OCI-LY1 (cell line): ENCODE measurements around the gene PDZD2.

Experiments
- H2AFZ ChIP-seq: fragments of 200-600 bp; sonication (generic), shearing (Covaris generic); 2 replicates; pipeline ENCODE4 v1.6.0; 2014; ENCODE audit warnings: antibody characterized with exemption, mild to moderate bottlenecking, low read length
- H3F3A ChIP-seq: fragments of 200-600 bp; sonication (generic), shearing (Covaris generic); 2 replicates; pipeline ENCODE4 v1.6.0; 2014; ENCODE audit warnings: mild to moderate bottlenecking, antibody characterized with exemption, low read length, moderate library complexity; ENCODE audit not compliant: insufficient read depth
- H3K27ac ChIP-seq: fragments of 200-600 bp; sonication (generic); 2 replicates; pipeline ENCODE4 v1.5.1; 2014; ENCODE audit warnings: low read length, mixed run types, mild to moderate bottlenecking, low read depth; ENCODE audit not compliant: poor library complexity, severe bottlenecking
- H3K27me3 ChIP-seq: fragments of 200-600 bp; sonication (generic); 2 replicates; pipeline ENCODE4 v1.6.0; 2014; ENCODE audit warnings: antibody characterized with exemption, mild to moderate bottlenecking, low read length, moderate library complexity; ENCODE audit not compliant: insufficient read depth
- H3K36me3 ChIP-seq: fragments of 200-600 bp; sonication (generic); 2 replicates; pipeline ENCODE4 v1.6.1; 2014; ENCODE audit warnings: mild to moderate bottlenecking, antibody characterized with exemption, low read length, moderate library complexity, mixed read lengths; ENCODE audit not compliant: insufficient read depth
- H3K4me1 ChIP-seq: fragments of 200-600 bp; sonication (generic); 2 replicates; pipeline ENCODE4 v1.5.1; 2014; ENCODE audit warnings: mild to moderate bottlenecking, low read length, moderate library complexity; ENCODE audit not compliant: insufficient read depth, severe bottlenecking
- H3K4me2 ChIP-seq: fragments of 200-600 bp; sonication (generic), shearing (Covaris generic); 2 replicates; pipeline ENCODE4 v1.6.1; 2014; ENCODE audit warnings: low read length
- H3K4me3 ChIP-seq: fragments of 200-600 bp; sonication (generic); 2 replicates; pipeline ENCODE4 v1.5.1; 2014; ENCODE audit warnings: low read length, low read depth, mild to moderate bottlenecking, mixed read lengths; ENCODE audit not compliant: poor library complexity, severe bottlenecking
- H3K79me2 ChIP-seq: fragments of 200-600 bp; shearing (Covaris generic); 2 replicates; pipeline ENCODE4 v1.6.1; 2016; ENCODE audit warnings: mixed run types, low read length, mixed read lengths; ENCODE audit not compliant: insufficient read depth
- H3K9ac ChIP-seq: fragments of 200-600 bp; sonication (generic), shearing (Covaris generic); 2 replicates; pipeline ENCODE4 v1.6.1; 2014; ENCODE audit warnings: mild to moderate bottlenecking, low read length, mixed read lengths
- H3K9me2 ChIP-seq: fragments of 200-600 bp; sonication (generic), shearing (Covaris generic); 2 replicates; pipeline ENCODE4 v1.6.1; 2014; ENCODE audit warnings: low read depth, mild to moderate bottlenecking, low read length, mixed read lengths
- H3K9me3 ChIP-seq: fragments of 200-600 bp; shearing (Covaris generic); 2 replicates; pipeline ENCODE4 v1.6.1; 2014; ENCODE audit warnings: low read length, mixed read lengths
- H4K20me1 ChIP-seq: fragments of 200-600 bp; sonication (generic), shearing (Covaris generic); 2 replicates; pipeline ENCODE4 v1.6.0; 2016; ENCODE audit warnings: mild to moderate bottlenecking, low read length; ENCODE audit not compliant: insufficient read depth
- EZH2 ChIP-seq: fragments of 200-600 bp; sonication (generic), shearing (Covaris generic); IDR thresholded peaks from 2 replicates; pipeline ENCODE4 v1.8.0; 2017; ENCODE audit warnings: borderline replicate concordance, mixed run types, mild to moderate bottlenecking, antibody characterized with exemption, low read length, moderate library complexity, mixed read lengths
- TF ChIP-seq, protein P1 (sequence below): fragments of 200-600 bp; sonication (generic), shearing (Covaris generic); IDR thresholded peaks from 2 replicates; pipeline ENCODE4 v1.5.1; 2017; ENCODE audit warnings: mild to moderate bottlenecking, antibody characterized with exemption, low read length, moderate library complexity, mixed read lengths

PDZD2 gene

DNA sequence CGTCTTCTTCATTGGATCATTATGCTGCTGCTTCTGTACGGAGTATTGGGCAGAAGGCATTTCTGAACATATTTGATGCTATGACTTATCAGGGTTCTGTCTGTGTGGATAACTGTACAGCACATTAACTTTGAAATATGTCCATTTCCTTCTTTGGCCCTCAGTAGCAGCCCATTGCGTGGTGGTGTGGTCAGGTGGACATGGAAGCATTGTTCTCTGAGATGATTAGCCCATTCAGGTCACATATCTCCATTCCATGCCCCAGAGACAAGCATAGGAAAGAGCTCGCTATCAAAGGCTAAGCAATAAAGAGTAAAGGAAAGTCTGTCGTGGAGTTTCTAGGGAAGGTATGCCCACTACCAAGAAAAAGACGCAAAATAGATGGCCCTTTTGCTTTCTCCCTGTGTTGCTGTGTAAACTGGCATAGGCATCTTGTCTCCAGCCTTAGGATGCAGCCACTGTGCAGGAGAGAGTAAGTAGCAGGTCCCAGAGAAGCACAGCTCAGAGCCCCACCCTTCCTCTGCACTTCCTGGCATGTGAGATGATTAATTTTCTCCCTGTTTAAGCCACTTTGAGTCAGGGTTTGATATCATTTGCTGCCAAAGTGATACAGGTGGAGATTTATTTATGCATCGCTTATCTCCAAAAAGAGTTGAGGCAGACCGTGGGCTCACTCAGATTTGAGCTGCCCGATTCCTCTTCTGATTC is 221.9 kb downstream of the PDZD2 start:
- H3K4me2 ChIP-seq = no peak overlapping the region
- no peak overlapping the region for H3K27ac ChIP-seq
- no peaks in the 10 kb centered on the region for H4K20me1 ChIP-seq
- H3F3A ChIP-seq = no peaks in the 10 kb centered on the region
- H3K36me3 ChIP-seq = no peaks in the 10 kb centered on the region; the same call in 1 of the 2 replicates
- TF ChIP-seq, protein P1, sequence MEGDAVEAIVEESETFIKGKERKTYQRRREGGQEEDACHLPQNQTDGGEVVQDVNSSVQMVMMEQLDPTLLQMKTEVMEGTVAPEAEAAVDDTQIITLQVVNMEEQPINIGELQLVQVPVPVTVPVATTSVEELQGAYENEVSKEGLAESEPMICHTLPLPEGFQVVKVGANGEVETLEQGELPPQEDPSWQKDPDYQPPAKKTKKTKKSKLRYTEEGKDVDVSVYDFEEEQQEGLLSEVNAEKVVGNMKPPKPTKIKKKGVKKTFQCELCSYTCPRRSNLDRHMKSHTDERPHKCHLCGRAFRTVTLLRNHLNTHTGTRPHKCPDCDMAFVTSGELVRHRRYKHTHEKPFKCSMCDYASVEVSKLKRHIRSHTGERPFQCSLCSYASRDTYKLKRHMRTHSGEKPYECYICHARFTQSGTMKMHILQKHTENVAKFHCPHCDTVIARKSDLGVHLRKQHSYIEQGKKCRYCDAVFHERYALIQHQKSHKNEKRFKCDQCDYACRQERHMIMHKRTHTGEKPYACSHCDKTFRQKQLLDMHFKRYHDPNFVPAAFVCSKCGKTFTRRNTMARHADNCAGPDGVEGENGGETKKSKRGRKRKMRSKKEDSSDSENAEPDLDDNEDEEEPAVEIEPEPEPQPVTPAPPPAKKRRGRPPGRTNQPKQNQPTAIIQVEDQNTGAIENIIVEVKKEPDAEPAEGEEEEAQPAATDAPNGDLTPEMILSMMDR = no peak
- TF ChIP-seq EZH2 = no peak
- peaks cover 8% of the 10 kb centered on the region; the same call in 1 of the 2 replicates for H3K9me3 ChIP-seq
- H3K4me3 ChIP-seq = no peak overlapping the region
- no peaks in the 10 kb centered on the region for H3K4me1 ChIP-seq
- no peaks in the 10 kb centered on the region for H3K9me2 ChIP-seq
- H3K9ac ChIP-seq = no peak overlapping the region
- H3K27me3 ChIP-seq = no peaks in the 10 kb centered on the region; the same call in 1 of the 2 replicates
- no peak overlapping the region for H2AFZ ChIP-seq
- H3K79me2 ChIP-seq = no peaks in the 10 kb centered on the region

DNA sequence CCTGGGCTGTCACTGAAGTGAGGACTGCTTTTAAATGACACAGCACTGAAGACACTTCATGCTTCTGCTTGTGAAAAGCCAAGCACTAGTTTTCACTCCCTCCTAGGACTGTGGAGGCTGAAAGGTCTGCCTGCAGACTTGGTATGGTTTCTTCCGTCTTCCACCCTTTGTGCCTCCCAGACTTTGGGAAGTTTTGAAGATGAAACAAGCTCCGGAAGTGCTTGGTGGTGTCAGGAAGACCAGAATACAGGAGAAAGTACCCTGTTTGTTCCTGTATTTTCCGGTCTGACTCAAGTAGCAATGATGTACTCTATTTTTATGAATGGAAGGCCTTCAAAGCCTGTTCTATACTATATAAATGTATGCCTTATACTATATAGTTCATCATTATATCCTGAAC is 222.7 kb downstream of the PDZD2 start:
- H3K9me3 ChIP-seq = peaks cover 8% of the 10 kb centered on the region; the same call in 1 of the 2 replicates
- no peak overlapping the region for H3K27ac ChIP-seq
- H3K4me1 ChIP-seq = no peaks in the 10 kb centered on the region
- no peak overlapping the region for H3K4me2 ChIP-seq
- H2AFZ ChIP-seq = no peak overlapping the region
- TF ChIP-seq, protein P1 = no peak
- no peak for TF ChIP-seq EZH2
- no peak overlapping the region for H3K9ac ChIP-seq
- H3K36me3 ChIP-seq = no peaks in the 10 kb centered on the region; the same call in 1 of the 2 replicates
- no peaks in the 10 kb centered on the region for H3K9me2 ChIP-seq
- H3K4me3 ChIP-seq = no peak overlapping the region
- H4K20me1 ChIP-seq = no peaks in the 10 kb centered on the region
- H3K79me2 ChIP-seq = no peaks in the 10 kb centered on the region
- no peaks in the 10 kb centered on the region; the same call in 1 of the 2 replicates for H3K27me3 ChIP-seq
- no peaks in the 10 kb centered on the region for H3F3A ChIP-seq

- H3K9me3 ChIP-seq = peaks cover 8% of the 10 kb centered on the region; the same call in 1 of the 2 replicates
- no peak overlapping the region for H3K27ac ChIP-seq
- H3K4me3 ChIP-seq = no peak overlapping the region
- no peaks in the 10 kb centered on the region for H3K9me2 ChIP-seq
- H3K27me3 ChIP-seq = no peaks in the 10 kb centered on the region
- H3K79me2 ChIP-seq = no peaks in the 10 kb centered on the region
- H3K9ac ChIP-seq = no peak overlapping the region
- no peak overlapping the region for H2AFZ ChIP-seq
- no peaks in the 10 kb centered on the region for H4K20me1 ChIP-seq
- no peak overlapping the region for H3K4me2 ChIP-seq
- TF ChIP-seq, protein P1 = no peak
- no peak for TF ChIP-seq EZH2
- no peaks in the 10 kb centered on the region; the same call in 1 of the 2 replicates for H3K36me3 ChIP-seq
- no peaks in the 10 kb centered on the region for H3F3A ChIP-seq
- H3K4me1 ChIP-seq = no peaks in the 10 kb centered on the region
These were observed 225.1 kb downstream of the PDZD2 start for GRCh38 chr5:31863991-31864411.
